Endothelial cell of umbilical vein (primary cell): ENCODE data around the gene MACROD2. TPM values are rescaled to one million over a fixed set of nuclear protein-coding genes. Genes with fewer than 3 reads are reported as not detected.

Experiments used
- BruUV-seq: library from RNA; stranded (reverse); fragments of 400-500 nt; replicated peaks from 2 replicates; lab custom pipeline; 2021; lab: Mats Ljungman, UMichigan
- CTCF ChIA-PET: fragments of 300-600, 350-600 bp; sonication (Branson Sonifier 250); formaldehyde crosslinking; loops from one replicate; lab custom pipeline; 2021; ENCODE audit warnings: antibody characterized with exemption, inconsistent platforms; lab: Charles Lee
- POLR2A ChIA-PET: fragments of 300-600, 350-600 bp; sonication (Branson Sonifier 250); formaldehyde crosslinking; loops from one replicate; lab custom pipeline; 2021; ENCODE audit warnings: antibody characterized with exemption, inconsistent platforms; lab: Charles Lee
- DNase-seq: peaks from one replicate; pipeline ENCODE4 v3.0.0-alpha.2; 2011; ENCODE audit warnings: low read depth, low spot score
- FAIRE-seq: peaks from 2 replicates; lab custom pipeline; 2011; peaks lifted over from hg19 to GRCh38; lab: Jason Lieb, UNC
- H2AFZ ChIP-seq: 2 replicates; pipeline ENCODE4 v1.6.0; 2012; ENCODE audit warnings: low read depth, low read length, control low read depth, inconsistent platforms
- H3K27ac ChIP-seq: 2 replicates; pipeline ENCODE4 v1.5.1; 2011; ENCODE audit warnings: low read depth, mild to moderate bottlenecking, control low read depth, low read length, moderate library complexity; ENCODE audit not compliant: insufficient read depth
- H3K27me3 ChIP-seq, 2 experiments: 2 replicates each; pipeline versions ENCODE4 v1.6.0 to v1.6.1; 2011; ENCODE audit warnings: low read length in 2 of 2, mixed read lengths in 1 of 2; ENCODE audit not compliant: control insufficient read depth in 2 of 2, insufficient read depth in 2 of 2
- H3K36me3 ChIP-seq, 2 experiments: 2 replicates in 1 of 2; 3 replicates in 1 of 2; pipeline ENCODE4 v1.5.1; 2011; ENCODE audit warnings: low read length in 2 of 2, mild to moderate bottlenecking in 1 of 2, moderate library complexity in 1 of 2; ENCODE audit not compliant: control insufficient read depth in 2 of 2, insufficient read depth in 2 of 2; ENCODE audit errors: extremely low read depth in 1 of 2
- H3K4me1 ChIP-seq: 3 replicates; pipeline ENCODE4 v1.5.1; 2011; ENCODE audit warnings: mild to moderate bottlenecking, low read length; ENCODE audit not compliant: control insufficient read depth, insufficient read depth; ENCODE audit errors: extremely low read depth
- H3K4me2 ChIP-seq: 2 replicates; pipeline ENCODE4 v1.6.1; 2011; ENCODE audit warnings: low read length, control low read depth, mixed read lengths; ENCODE audit not compliant: insufficient read depth
- H3K4me3 ChIP-seq, 3 experiments: fragments of 200-600 bp in 1 of 3; sonication (generic), shearing (Covaris generic) in 1 of 3; replicated peaks in 1 of 3; 2 replicates each; pipeline ENCODE4 v1.5.1; 2011 to 2016; ENCODE audit warnings: control low read depth in 3 of 3, low read length in 3 of 3, mild to moderate bottlenecking in 2 of 3, inconsistent platforms in 1 of 3, low read depth in 1 of 3, moderate library complexity in 1 of 3; ENCODE audit not compliant: insufficient read depth in 1 of 3
- H3K79me2 ChIP-seq: 2 replicates; pipeline ENCODE4 v1.6.0; 2012; ENCODE audit warnings: low read length, inconsistent platforms; ENCODE audit not compliant: control insufficient read depth, insufficient read depth
- H3K9ac ChIP-seq: replicated peaks from 2 replicates; pipeline ENCODE3; 2011; ENCODE audit warnings: low read length, control low read depth; ENCODE audit not compliant: insufficient read depth; ENCODE audit errors: extremely low read depth
- H3K9me1 ChIP-seq: replicated peaks from 3 replicates; pipeline ENCODE4 v1.6.0; 2011; ENCODE audit warnings: mild to moderate bottlenecking, low read length; ENCODE audit not compliant: control insufficient read depth, insufficient read depth; ENCODE audit errors: extremely low read depth
- H3K9me3 ChIP-seq: replicated peaks from 2 replicates; pipeline ENCODE4 v1.5.1; 2012; ENCODE audit warnings: low read length, inconsistent platforms; ENCODE audit not compliant: control insufficient read depth, insufficient read depth
- H4K20me1 ChIP-seq: replicated peaks from 2 replicates; pipeline ENCODE3; 2011; ENCODE audit warnings: mild to moderate bottlenecking, low read length; ENCODE audit not compliant: control insufficient read depth, insufficient read depth; ENCODE audit errors: extremely low read depth
- EZH2 ChIP-seq: IDR thresholded peaks from 2 replicates; pipeline ENCODE4 v1.6.1; 2012; ENCODE audit warnings: borderline replicate concordance, low read depth, mild to moderate bottlenecking, moderate library complexity, low read length, inconsistent platforms; ENCODE audit not compliant: severe bottlenecking
- FOS ChIP-seq: IDR thresholded peaks from 2 replicates; pipeline ENCODE4 v1.6.1; 2011; ENCODE audit warnings: mild to moderate bottlenecking, low read length, moderate library complexity, borderline replicate concordance; ENCODE audit not compliant: insufficient read depth
- GATA2 ChIP-seq: IDR thresholded peaks from 2 replicates; pipeline ENCODE4 v1.7.0; 2011; ENCODE audit warnings: low read depth, mild to moderate bottlenecking, moderate library complexity, mixed read lengths, low read length; ENCODE audit not compliant: insufficient read length, insufficient read depth
- JUN ChIP-seq: IDR thresholded peaks from 2 replicates; pipeline ENCODE4 v1.6.1; 2011; ENCODE audit warnings: borderline replicate concordance, low read depth; ENCODE audit not compliant: insufficient read length, insufficient read depth
- MAX ChIP-seq: IDR thresholded peaks from 2 replicates; pipeline ENCODE4 v1.6.1; 2011; ENCODE audit not compliant: insufficient read depth, insufficient read length
- MYC ChIP-seq: IDR thresholded peaks from one replicate; pipeline ENCODE4 v1.6.1; 2011; ENCODE audit warnings: mild to moderate bottlenecking, low read depth, low read length
- POLR2A ChIP-seq: IDR thresholded peaks from 2 replicates; pipeline ENCODE4 v1.6.1; 2012; ENCODE audit warnings: low read depth, mild to moderate bottlenecking, control low read depth, low read length
- POLR2AphosphoS5 ChIP-seq: IDR thresholded peaks from 2 replicates; pipeline ENCODE4 v1.6.1; 2012; ENCODE audit warnings: low read depth, mild to moderate bottlenecking, control low read depth, low read length, moderate library complexity; ENCODE audit not compliant: insufficient read depth
- dilution Hi-C: fragments of 300-500 bp; cut with MboI; formaldehyde crosslinking; loops from one replicate; pipeline ENCODE4 v1.15.0; 2019; ENCODE audit warnings: low sequenced_read_pairs; ENCODE audit not compliant: extremely low pct_ligation_motif_present
- intact Hi-C: fragments of 100-400 bp; cut with micrococcal nuclease; formaldehyde crosslinking; loops from one replicate; pipeline ENCODE4 v1.10.0; 2022
- polyA plus RNA-seq, 4 experiments: library from polyadenylated mRNA; depleted of rRNA in 3 of 4; stranded (reverse) in 3 of 4; unstranded in 1 of 4; fragments of >200 nt; gene quantifications; 2 replicates each; pipeline versions ENCODE4 v1.2.1 to v1.2.3, GENCODE V29; 2011 to 2012; ENCODE audit warnings: missing spikeins in 1 of 4
- total RNA-seq: library from RNA; stranded (reverse); gene quantifications from 2 replicates; pipeline ENCODE4 v1.2.3, GENCODE V29; 2021
- TF ChIP-seq, protein P1 (sequence below), 2 donors: IDR thresholded peaks; 1 replicate in 1 of 2; 2 replicates in 1 of 2; pipeline ENCODE4 v1.5.1; 2011; ENCODE audit warnings: low read length in 2 of 2, mild to moderate bottlenecking in 2 of 2, moderate library complexity in 2 of 2, control low read depth in 1 of 2, inconsistent platforms in 1 of 2, low read depth in 1 of 2; ENCODE audit not compliant: insufficient read depth in 1 of 2; ENCODE audit errors: extremely low read depth in 1 of 2

The MACROD2 gene
- total and polyA plus RNA-seq, 2 donors (not counting 3 experiments of a cell fraction or from before 2014, with no cell fraction given) = 0.11 to 0.73 TPM

DNA sequence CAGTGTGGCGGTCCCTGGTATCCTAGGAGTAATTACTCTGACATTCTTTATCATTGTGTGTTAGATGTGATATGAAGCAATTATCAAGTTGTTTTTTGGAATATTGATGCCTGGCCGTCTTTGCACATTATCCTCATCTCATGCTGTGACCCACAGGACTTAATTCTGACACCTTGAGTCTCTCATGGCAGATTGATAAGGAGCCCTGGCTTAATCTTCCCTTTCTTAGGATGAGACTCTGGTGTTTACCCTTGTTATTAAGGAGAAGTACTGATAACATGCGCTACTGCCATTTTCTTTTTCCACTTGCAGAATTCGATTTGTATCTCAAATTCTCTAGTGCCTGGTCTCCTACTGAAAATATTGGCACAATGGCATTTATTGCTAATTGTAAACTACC lies 1597.8 kb downstream of the MACROD2 start:
- H3K4me3 ChIP-seq = no peak overlapping the region
- intact Hi-C loops = no loop called here
- no peaks in the 10 kb centered on the region for H3K79me2 ChIP-seq
- no peaks in the 10 kb centered on the region for H3K9me1 ChIP-seq
- CTCF ChIA-PET = no interaction called here
- H3K9me3 ChIP-seq = no peaks in the 10 kb centered on the region
- no peaks in the 10 kb centered on the region for H3K36me3 ChIP-seq
- FAIRE-seq = no peak
- POLR2A ChIA-PET = no interaction called here
- no peak overlapping the region for H3K27ac ChIP-seq
- BruUV-seq = no TSS peak
- no peak overlapping the region for H2AFZ ChIP-seq
- dilution Hi-C loops = no loop called here
- no peak overlapping the region for H3K9ac ChIP-seq
- TF ChIP-seq EZH2 (no peak), POLR2A (no peak), GATA2 (no peak), FOS (no peak), MYC (no peak), JUN (no peak), POLR2AphosphoS5 (no peak), MAX (no peak)
- TF ChIP-seq, protein P1, sequence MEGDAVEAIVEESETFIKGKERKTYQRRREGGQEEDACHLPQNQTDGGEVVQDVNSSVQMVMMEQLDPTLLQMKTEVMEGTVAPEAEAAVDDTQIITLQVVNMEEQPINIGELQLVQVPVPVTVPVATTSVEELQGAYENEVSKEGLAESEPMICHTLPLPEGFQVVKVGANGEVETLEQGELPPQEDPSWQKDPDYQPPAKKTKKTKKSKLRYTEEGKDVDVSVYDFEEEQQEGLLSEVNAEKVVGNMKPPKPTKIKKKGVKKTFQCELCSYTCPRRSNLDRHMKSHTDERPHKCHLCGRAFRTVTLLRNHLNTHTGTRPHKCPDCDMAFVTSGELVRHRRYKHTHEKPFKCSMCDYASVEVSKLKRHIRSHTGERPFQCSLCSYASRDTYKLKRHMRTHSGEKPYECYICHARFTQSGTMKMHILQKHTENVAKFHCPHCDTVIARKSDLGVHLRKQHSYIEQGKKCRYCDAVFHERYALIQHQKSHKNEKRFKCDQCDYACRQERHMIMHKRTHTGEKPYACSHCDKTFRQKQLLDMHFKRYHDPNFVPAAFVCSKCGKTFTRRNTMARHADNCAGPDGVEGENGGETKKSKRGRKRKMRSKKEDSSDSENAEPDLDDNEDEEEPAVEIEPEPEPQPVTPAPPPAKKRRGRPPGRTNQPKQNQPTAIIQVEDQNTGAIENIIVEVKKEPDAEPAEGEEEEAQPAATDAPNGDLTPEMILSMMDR (IDR thresholded peaks at IDR 0.05; ENCODE audit: extremely low read depth in 1 of 2, insufficient read depth in 1 of 2, low read depth in 1 of 2, low read length in 2 of 2) = no peak
- H3K4me1 ChIP-seq = no peaks in the 10 kb centered on the region
- no peaks in the 10 kb centered on the region for H3K27me3 ChIP-seq
- H3K4me2 ChIP-seq = no peak overlapping the region
- H4K20me1 ChIP-seq = no peaks in the 10 kb centered on the region
- DNase-seq = no peak
